Measurements from ENCODE around the gene NFKBIL1. TPM values are rescaled to one million over a fixed set of nuclear protein-coding genes. Genes with fewer than 3 reads are reported as not detected.

Gene NFKBIL1
- total RNA-seq, 4 donors from 2014 or later = 23.7 to 34.0 (median 27.5) TPM

- no peak overlapping the region for H3K27ac ChIP-seq
- WGBS, 2 donors = 82 to 90% methylated on average over 4 of the region's 5 CpGs
- DNase-seq = no peak
- TF ChIP-seq CTCF (IDR thresholded peaks at IDR 0.05) = no peak
- no peaks in the 10 kb centered on the region for H3K36me3 ChIP-seq
- H3K9me3 ChIP-seq = no peaks in the 10 kb centered on the region
- intact Hi-C loops (cut with DNase I) = no loop called here
- H3K27me3 ChIP-seq = no peaks in the 10 kb centered on the region
- H3K4me1 ChIP-seq = no peaks in the 10 kb centered on the region
- no peak overlapping the region for H3K4me3 ChIP-seq (replicated peaks in 1 of 3)
Observed at GRCh38 chr6:31513456-31514165, 33.8 kb upstream of the NFKBIL1 start.

GRCh38 chr6:31521835-31522234 lies 25.6 kb upstream of the NFKBIL1 start:
- Histone ChIP-seq H3K27me3 (no peaks in the 10 kb centered on the region), H3K36me3 (no peaks in the 10 kb centered on the region), H3K4me1 (no peaks in the 10 kb centered on the region), H3K4me3 (replicated peaks in 1 of 3) (no peak overlapping the region), H3K27ac (no peak overlapping the region), H3K9me3 (no peaks in the 10 kb centered on the region)
- TF ChIP-seq POLR2A (IDR thresholded peaks at IDR 0.05) (no peak), CTCF (IDR thresholded peaks at IDR 0.05) (no peak)
- WGBS, 2 donors = 79 to 83% methylated on average over 3 of the region's 3 CpGs
- intact Hi-C loops (cut with DNase I) = no loop called here
- DNase-seq = no peak

- Histone ChIP-seq H3K27me3 (no peaks in the 10 kb centered on the region), H3K4me3 (replicated peaks in 1 of 3) (no peak overlapping the region), H3K27ac (no peak overlapping the region), H3K36me3 (peaks cover 11% of the 10 kb centered on the region in 2 donors), H3K9me3 (no peaks in the 10 kb centered on the region), H3K4me1 (no peaks in the 10 kb centered on the region)
- 69 to 80% methylated on average over 8 of the region's 8 CpGs for WGBS, 2 donors
- no peak for DNase-seq
- intact Hi-C loops (cut with DNase I) = no loop called here
- TF ChIP-seq CTCF (IDR thresholded peaks at IDR 0.05) (no peak), POLR2A (IDR thresholded peaks at IDR 0.05) (no peak)
Observed at GRCh38 chr6:31525553-31525931, 21.9 kb upstream of the NFKBIL1 start.

- Histone ChIP-seq H3K27me3 (no peaks in the 10 kb centered on the region), H3K36me3 (peaks cover 16% of the 10 kb centered on the region in 2 donors), H3K4me1 (no peaks in the 10 kb centered on the region), H3K9me3 (no peaks in the 10 kb centered on the region), H3K27ac (no peak overlapping the region), H3K4me3 (replicated peaks in 1 of 3) (no peak overlapping the region)
- 72 to 74% methylated on average over 4 of the region's 4 CpGs for WGBS, 2 donors
- intact Hi-C loops (cut with DNase I) = no loop called here
- no peak for DNase-seq
- TF ChIP-seq POLR2A (IDR thresholded peaks at IDR 0.05) (no peak), CTCF (IDR thresholded peaks at IDR 0.05) (no peak)
Observed at GRCh38 chr6:31525932-31526591, 21.3 kb upstream of the NFKBIL1 start.

GRCh38 chr6:31528307-31528777 lies 19.1 kb upstream of the NFKBIL1 start:
- intact Hi-C loops (cut with DNase I) = no loop called here
- no peaks in the 10 kb centered on the region for H3K9me3 ChIP-seq
- 84 to 87% methylated on average over 4 of the region's 4 CpGs for WGBS, 2 donors

More at GRCh38 chr6:31528307-31528777, 19.1 kb upstream of the NFKBIL1 start:
- H3K27ac ChIP-seq = no peak overlapping the region
- TF ChIP-seq CTCF (IDR thresholded peaks at IDR 0.05) = no peak
- no peak for TF ChIP-seq POLR2A (IDR thresholded peaks at IDR 0.05)
- H3K36me3 ChIP-seq = peaks cover 32 to 39% of the 10 kb centered on the region in 2 donors
- H3K4me1 ChIP-seq = no peaks in the 10 kb centered on the region
- no peaks in the 10 kb centered on the region for H3K27me3 ChIP-seq
- no peak overlapping the region for H3K4me3 ChIP-seq (replicated peaks in 1 of 3)
- no peak for DNase-seq

All from thyroid gland (tissue), 4 donors.